HepG2 (cell line): Measurements from ENCODE around the gene PLXNB2. TPM values are rescaled to one million over a fixed set of nuclear protein-coding genes. Genes with fewer than 3 reads are reported as not detected.

ENCODE experiments used
- ATAC-seq: fragments of 200-7000 bp; cut with Tn5 transposase; 3 replicates; pipeline ENCODE4 v1.9.1; 2020; ENCODE audit warnings: mild to moderate bottlenecking, moderate library complexity
- BruUV-seq: library from RNA; stranded (reverse); fragments of 400-500 nt; replicated peaks from 2 replicates; lab custom pipeline; 2021; lab: Mats Ljungman, UMichigan
- CTCF ChIA-PET: fragments of 300-600 bp; formaldehyde crosslinking; extraction: SDS; loops from one replicate; lab custom pipeline; 2021; ENCODE audit warnings: low total read pairs, inconsistent platforms, low intra/inter-chr PET ratio; lab: Yijun Ruan, JAX
- POLR2A ChIA-PET: fragments of 350-600 bp; sonication (Branson Sonifier 250); formaldehyde crosslinking; loops from one replicate; lab custom pipeline; 2020; ENCODE audit warnings: antibody characterized with exemption, inconsistent platforms; lab: Yijun Ruan, JAX
- DNase-seq: peaks from one replicate; pipeline ENCODE4 v3.0.0-alpha.2; 2015; ENCODE audit warnings: low spot score
- FAIRE-seq: peaks from 3 replicates; lab custom pipeline; 2011; peaks lifted over from hg19 to GRCh38; lab: Jason Lieb, UNC
- H2AFZ ChIP-seq: one replicate; pipeline ENCODE4 v1.6.1; 2011; ENCODE audit warnings: low read length, inconsistent platforms
- H3K27ac ChIP-seq: fragments of 300-600 bp; 3 replicates; pipeline ENCODE4 v1.8.0; 2011; ENCODE audit warnings: mixed run types, mild to moderate bottlenecking, mixed read lengths, low read length, inconsistent platforms; ENCODE audit not compliant: insufficient read depth; ENCODE audit errors: extremely low read length
- H3K27me3 ChIP-seq, 2 experiments: fragments of 200-600 bp in 1 of 2; 2 replicates in 1 of 2; 3 replicates in 1 of 2; pipeline versions ENCODE4 v1.6.0 to v1.8.0; 2011; ENCODE audit warnings: low read length in 2 of 2, mild to moderate bottlenecking in 2 of 2, moderate library complexity in 2 of 2, inconsistent platforms in 1 of 2; ENCODE audit not compliant: insufficient read depth in 2 of 2, control insufficient read depth in 1 of 2
- H3K36me3 ChIP-seq, 2 experiments: fragments of 200-600 bp in 1 of 2; replicated peaks in 1 of 2; 2 replicates in 1 of 2; 3 replicates in 1 of 2; pipeline versions ENCODE4 v1.5.1 to v1.8.0; 2011; ENCODE audit warnings: low read length in 2 of 2, inconsistent platforms in 1 of 2; ENCODE audit not compliant: insufficient read depth in 2 of 2, control insufficient read depth in 1 of 2
- H3K4me1 ChIP-seq: 2 replicates; pipeline ENCODE4 v1.5.1; 2012; ENCODE audit warnings: low read length, inconsistent platforms; ENCODE audit not compliant: insufficient read depth
- H3K4me2 ChIP-seq: 2 replicates; pipeline ENCODE4 v1.6.0; 2011; ENCODE audit warnings: low read depth, low read length, inconsistent platforms
- H3K4me3 ChIP-seq, 3 experiments: fragments of 200-600 bp in 1 of 3; sonication (generic), shearing (Covaris generic) in 1 of 3; replicated peaks in 1 of 3; 2 replicates each; pipeline ENCODE4 v1.5.1; 2011 to 2016; ENCODE audit warnings: low read length in 3 of 3, inconsistent platforms in 2 of 3, low read depth in 2 of 3, mild to moderate bottlenecking in 2 of 3, control low read depth in 1 of 3, mixed read lengths in 1 of 3; ENCODE audit not compliant: insufficient read depth in 1 of 3
- H3K79me2 ChIP-seq: one replicate; pipeline ENCODE4 v1.6.1; 2011; ENCODE audit warnings: low read length, inconsistent platforms; ENCODE audit not compliant: insufficient read depth
- H3K9ac ChIP-seq: 2 replicates; pipeline ENCODE4 v1.6.0; 2011; ENCODE audit warnings: mild to moderate bottlenecking, low read depth, low read length, inconsistent platforms; ENCODE audit not compliant: insufficient read depth
- H3K9me3 ChIP-seq: 2 replicates; pipeline ENCODE4 v1.5.1; 2012; ENCODE audit warnings: mild to moderate bottlenecking, low read length
- H4K20me1 ChIP-seq: 2 replicates; pipeline ENCODE4 v1.6.0; 2011; ENCODE audit warnings: inconsistent platforms, mild to moderate bottlenecking, low read length, moderate library complexity; ENCODE audit not compliant: insufficient read depth
- DNMT1 ChIP-seq: sonication (generic); formaldehyde crosslinking; IDR thresholded peaks from 2 replicates; pipeline ENCODE4 v1.5.1; 2020; ENCODE audit warnings: mild to moderate bottlenecking, missing genetic modification reagents
- ETV5 ChIP-seq: IDR thresholded peaks from 2 replicates; pipeline ENCODE4 v1.6.1; 2018; ENCODE audit warnings: missing biosample characterization, missing genetic modification reagents, inconsistent platforms, borderline replicate concordance
- HNRNPUL1 ChIP-seq: fragments of 200-400 bp; formaldehyde crosslinking; IDR thresholded peaks from 2 replicates; pipeline ENCODE4 v1.6.1; 2017; ENCODE audit warnings: low read depth, mild to moderate bottlenecking, low read length, moderate library complexity
- KDM5A ChIP-seq: fragments of 200-600 bp; sonication (generic); IDR thresholded peaks from 2 replicates; pipeline ENCODE4 v1.7.0; 2018; ENCODE audit warnings: antibody characterized with exemption, mild to moderate bottlenecking, low read length, borderline replicate concordance
- MXD4 ChIP-seq: IDR thresholded peaks from 2 replicates; pipeline ENCODE4 v1.6.1; 2016; ENCODE audit warnings: mild to moderate bottlenecking, missing biosample characterization, missing genetic modification reagents
- NFYB ChIP-seq: sonication (generic); formaldehyde crosslinking; IDR thresholded peaks from 2 replicates; pipeline ENCODE4 v1.4.0; 2020; ENCODE audit warnings: missing genetic modification reagents
- SOX5 ChIP-seq: IDR thresholded peaks from 2 replicates; pipeline ENCODE4 v1.6.1; 2016; ENCODE audit warnings: borderline replicate concordance
- ZNF788 ChIP-seq: sonication (generic); formaldehyde crosslinking; IDR thresholded peaks from 2 replicates; pipeline ENCODE4 v1.5.0; 2020; ENCODE audit warnings: mild to moderate bottlenecking, missing genetic modification reagents, borderline replicate concordance
- ZNF841 ChIP-seq: sonication (generic); formaldehyde crosslinking; IDR thresholded peaks from 2 replicates; pipeline ENCODE4 v1.8.1; 2023; ENCODE audit warnings: missing genetic modification reagents, borderline replicate concordance
- WGBS: methylation state at CpG from one replicate; pipeline ENCODE4 v1.1.6; 2017; ENCODE audit warnings: low lambda C conversion rate; 5-methylcytosine and 5-hydroxymethylcytosine counted together
- in situ Hi-C: cut with HindIII; loops from 2 replicates; pipeline ENCODE4 v1.10.0; 2017; ENCODE audit warnings: low pct_unique_long_range_greater_than_20kb; ENCODE audit not compliant: extremely low pct_ligation_motif_present
- intact Hi-C: fragments of 100-400 bp; cut with micrococcal nuclease; formaldehyde crosslinking; loops from one replicate; pipeline ENCODE4 v1.10.0; 2022; ENCODE audit not compliant: unreplicated experiment
- polyA plus RNA-seq, 8 experiments: library from polyadenylated mRNA; depleted of rRNA in 3 of 8; stranded (reverse) in 7 of 8; unstranded in 1 of 8; fragments of >200 nt; fragmentation: Illumina TruSeq in 4 of 8; extraction: Trizol in 4 of 8; gene quantifications; 2 replicates each; pipeline versions ENCODE4 v1.2.1 to v1.2.3, GENCODE V29; 2011 to 2016; ENCODE audit warnings: low read depth in 4 of 8, missing spikeins in 1 of 8, mixed read lengths in 1 of 8; ENCODE audit not compliant: insufficient read depth in 1 of 8
- total RNA-seq, 5 experiments: library from RNA; depleted of rRNA; stranded (reverse); fragments of >200 nt; fragmentation: Illumina TruSeq; extraction: Trizol; gene quantifications; 2 replicates each; pipeline ENCODE4 v1.2.3, GENCODE V29; 2016; ENCODE audit warnings: low read depth in 1 of 5
- TF ChIP-seq, protein P1 (sequence below): sonication (generic); formaldehyde crosslinking; IDR thresholded peaks from 2 replicates; pipeline ENCODE4 v1.5.1; 2020; ENCODE audit warnings: mild to moderate bottlenecking, moderate library complexity, missing genetic modification reagents
- TF ChIP-seq, protein P2 (sequence below): sonication (generic); formaldehyde crosslinking; conservative IDR thresholded peaks from 2 replicates; pipeline ENCODE4 v1.4.0; 2020; ENCODE audit warnings: missing genetic modification reagents
- TF ChIP-seq, protein P3 (sequence below): sonication (generic); formaldehyde crosslinking; IDR thresholded peaks from 2 replicates; pipeline ENCODE4 v1.5.0; 2020; ENCODE audit warnings: mild to moderate bottlenecking, missing genetic modification reagents, borderline replicate concordance
- TF ChIP-seq, protein P4 (sequence below): sonication (generic); formaldehyde crosslinking; IDR thresholded peaks from 2 replicates; pipeline ENCODE4 v1.5.0; 2020; ENCODE audit warnings: mild to moderate bottlenecking, low read depth, missing genetic modification reagents, borderline replicate concordance
- TF ChIP-seq, protein P5 (sequence below): sonication (generic); formaldehyde crosslinking; IDR thresholded peaks from 2 replicates; pipeline ENCODE4 v1.5.1; 2020; ENCODE audit warnings: missing genetic modification reagents, mild to moderate bottlenecking, borderline replicate concordance

Gene PLXNB2
- total and polyA plus RNA-seq, 2 of the 13 experiments (the other 11 are each of a cell fraction or from before 2014, with no cell fraction given), result 32.6 to 68.9 TPM

DNA sequence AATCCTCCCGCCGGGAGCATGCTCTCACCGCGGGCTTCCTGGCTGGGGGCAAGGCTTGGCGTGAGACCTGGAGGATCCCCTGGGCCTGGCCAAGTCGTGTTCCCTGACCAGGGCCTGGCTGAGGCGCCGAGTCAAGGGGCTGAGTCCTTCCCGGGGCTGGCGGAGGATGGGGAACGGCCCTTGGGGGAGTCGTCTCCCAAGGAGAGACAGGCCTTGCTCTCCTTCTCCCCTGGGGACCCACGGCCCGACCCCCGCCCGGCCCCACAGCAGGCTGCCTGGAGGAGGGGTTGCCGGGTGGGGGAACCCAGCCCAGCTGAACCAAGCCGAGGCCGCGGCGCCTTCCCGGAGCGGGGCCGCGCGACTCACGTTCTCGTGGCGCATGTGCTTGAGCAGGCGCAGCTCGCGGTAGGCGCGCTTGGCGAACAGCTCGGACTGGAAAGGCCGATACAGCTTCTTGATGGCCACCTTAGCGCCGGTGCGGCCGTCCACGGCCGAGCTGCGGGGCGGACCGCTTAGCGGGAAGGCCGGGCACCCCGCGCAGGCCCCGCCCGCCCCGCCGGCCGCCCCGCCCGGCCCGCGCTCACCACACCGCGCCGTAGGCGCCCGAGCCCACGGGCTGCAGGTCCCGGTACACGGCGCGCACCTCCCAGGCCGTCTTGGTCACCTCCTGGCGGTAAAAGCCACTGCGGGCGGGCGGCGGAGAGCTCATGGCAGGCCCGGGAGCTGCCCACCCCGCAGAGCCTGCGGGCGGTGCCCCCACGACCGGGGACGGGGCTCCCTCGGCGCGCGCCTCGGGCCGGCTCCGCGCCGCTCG, 46.4 kb downstream of the PLXNB2 start:
- peak overlapping the region; percentile 61 for H3K9ac ChIP-seq
- H4K20me1 ChIP-seq, result no peaks in the 10 kb centered on the region
- H3K9me3 ChIP-seq, result no peaks in the 10 kb centered on the region
- in situ Hi-C loops, result no loop called here
- DNase-seq, result no peak
- peak overlapping the region; percentile 80 for H3K4me2 ChIP-seq
- no peak overlapping the region for H3K27ac ChIP-seq
- H3K36me3 ChIP-seq, result no peaks in the 10 kb centered on the region
- POLR2A ChIA-PET, result interaction anchor here (0.8 to 2.4 kb wide), 7 partner anchors 8 to 46 kb away, joined by 3 to 10 read pairs (median 5); partner anchors contain the start of genes HDAC10 and PLXNB2
- FAIRE-seq, result no peak
- no peak overlapping the region for H2AFZ ChIP-seq
- 0% methylated on average over 1 of the region's 92 CpGs for WGBS
- H3K4me1 ChIP-seq, result peaks cover 43% of the 10 kb centered on the region
- intact Hi-C loops, result no loop called here
- peak; percentile 8 for ATAC-seq
- H3K27me3 ChIP-seq, result peaks cover 10 to 27% of the 10 kb centered on the region in 2 experiments; a peak in 4 of 5 replicates
- no peaks in the 10 kb centered on the region for H3K79me2 ChIP-seq
- CTCF ChIA-PET, result interaction anchor here (1.0 kb wide), 1 partner anchor 15 kb away, joined by 3 read pairs; no protein-coding TSS in a partner anchor
- H3K4me3 ChIP-seq, result peak overlapping the region; percentile 54 to 74 (median 71); a peak in 5 of 6 replicates
- BruUV-seq, result no TSS peak
- TF ChIP-seq, protein P1, sequence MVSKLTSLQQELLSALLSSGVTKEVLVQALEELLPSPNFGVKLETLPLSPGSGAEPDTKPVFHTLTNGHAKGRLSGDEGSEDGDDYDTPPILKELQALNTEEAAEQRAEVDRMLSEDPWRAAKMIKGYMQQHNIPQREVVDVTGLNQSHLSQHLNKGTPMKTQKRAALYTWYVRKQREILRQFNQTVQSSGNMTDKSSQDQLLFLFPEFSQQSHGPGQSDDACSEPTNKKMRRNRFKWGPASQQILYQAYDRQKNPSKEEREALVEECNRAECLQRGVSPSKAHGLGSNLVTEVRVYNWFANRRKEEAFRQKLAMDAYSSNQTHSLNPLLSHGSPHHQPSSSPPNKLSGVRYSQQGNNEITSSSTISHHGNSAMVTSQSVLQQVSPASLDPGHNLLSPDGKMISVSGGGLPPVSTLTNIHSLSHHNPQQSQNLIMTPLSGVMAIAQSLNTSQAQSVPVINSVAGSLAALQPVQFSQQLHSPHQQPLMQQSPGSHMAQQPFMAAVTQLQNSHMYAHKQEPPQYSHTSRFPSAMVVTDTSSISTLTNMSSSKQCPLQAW (CRISPR knock-in tag), result 0 out of 2 replicates have a peak, but pooled peaks have one; percentile 33
- no peak for TF ChIP-seq ZNF841
- TF ChIP-seq DNMT1 (CRISPR knock-in tag), result no peak
- no peak for TF ChIP-seq HNRNPUL1
- no peak for TF ChIP-seq SOX5 (CRISPR knock-in tag)
- TF ChIP-seq, protein P2, sequence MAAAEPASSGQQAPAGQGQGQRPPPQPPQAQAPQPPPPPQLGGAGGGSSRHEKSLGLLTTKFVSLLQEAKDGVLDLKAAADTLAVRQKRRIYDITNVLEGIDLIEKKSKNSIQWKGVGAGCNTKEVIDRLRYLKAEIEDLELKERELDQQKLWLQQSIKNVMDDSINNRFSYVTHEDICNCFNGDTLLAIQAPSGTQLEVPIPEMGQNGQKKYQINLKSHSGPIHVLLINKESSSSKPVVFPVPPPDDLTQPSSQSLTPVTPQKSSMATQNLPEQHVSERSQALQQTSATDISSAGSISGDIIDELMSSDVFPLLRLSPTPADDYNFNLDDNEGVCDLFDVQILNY (CRISPR knock-in tag), result 0 out of 2 replicates have a peak, but pooled peaks have one; percentile 25
- TF ChIP-seq, protein P3, sequence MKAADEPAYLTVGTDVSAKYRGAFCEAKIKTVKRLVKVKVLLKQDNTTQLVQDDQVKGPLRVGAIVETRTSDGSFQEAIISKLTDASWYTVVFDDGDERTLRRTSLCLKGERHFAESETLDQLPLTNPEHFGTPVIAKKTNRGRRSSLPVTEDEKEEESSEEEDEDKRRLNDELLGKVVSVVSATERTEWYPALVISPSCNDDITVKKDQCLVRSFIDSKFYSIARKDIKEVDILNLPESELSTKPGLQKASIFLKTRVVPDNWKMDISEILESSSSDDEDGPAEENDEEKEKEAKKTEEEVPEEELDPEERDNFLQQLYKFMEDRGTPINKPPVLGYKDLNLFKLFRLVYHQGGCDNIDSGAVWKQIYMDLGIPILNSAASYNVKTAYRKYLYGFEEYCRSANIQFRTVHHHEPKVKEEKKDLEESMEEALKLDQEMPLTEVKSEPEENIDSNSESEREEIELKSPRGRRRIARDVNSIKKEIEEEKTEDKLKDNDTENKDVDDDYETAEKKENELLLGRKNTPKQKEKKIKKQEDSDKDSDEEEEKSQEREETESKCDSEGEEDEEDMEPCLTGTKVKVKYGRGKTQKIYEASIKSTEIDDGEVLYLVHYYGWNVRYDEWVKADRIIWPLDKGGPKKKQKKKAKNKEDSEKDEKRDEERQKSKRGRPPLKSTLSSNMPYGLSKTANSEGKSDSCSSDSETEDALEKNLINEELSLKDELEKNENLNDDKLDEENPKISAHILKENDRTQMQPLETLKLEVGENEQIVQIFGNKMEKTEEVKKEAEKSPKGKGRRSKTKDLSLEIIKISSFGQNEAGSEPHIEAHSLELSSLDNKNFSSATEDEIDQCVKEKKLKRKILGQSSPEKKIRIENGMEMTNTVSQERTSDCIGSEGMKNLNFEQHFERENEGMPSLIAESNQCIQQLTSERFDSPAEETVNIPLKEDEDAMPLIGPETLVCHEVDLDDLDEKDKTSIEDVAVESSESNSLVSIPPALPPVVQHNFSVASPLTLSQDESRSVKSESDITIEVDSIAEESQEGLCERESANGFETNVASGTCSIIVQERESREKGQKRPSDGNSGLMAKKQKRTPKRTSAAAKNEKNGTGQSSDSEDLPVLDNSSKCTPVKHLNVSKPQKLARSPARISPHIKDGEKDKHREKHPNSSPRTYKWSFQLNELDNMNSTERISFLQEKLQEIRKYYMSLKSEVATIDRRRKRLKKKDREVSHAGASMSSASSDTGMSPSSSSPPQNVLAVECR (CRISPR knock-in tag), result peak; percentile 53
- TF ChIP-seq, protein P4, sequence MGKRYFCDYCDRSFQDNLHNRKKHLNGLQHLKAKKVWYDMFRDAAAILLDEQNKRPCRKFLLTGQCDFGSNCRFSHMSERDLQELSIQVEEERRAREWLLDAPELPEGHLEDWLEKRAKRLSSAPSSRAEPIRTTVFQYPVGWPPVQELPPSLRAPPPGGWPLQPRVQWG (CRISPR knock-in tag), result no peak
- TF ChIP-seq KDM5A, result no peak
- TF ChIP-seq MXD4 (CRISPR knock-in tag), result peak; percentile 76
- no peak for TF ChIP-seq ZNF788
- 0 out of 2 replicates have a peak, but pooled peaks have one; percentile 14 for TF ChIP-seq ETV5 (CRISPR knock-in tag)
- TF ChIP-seq, protein P5, sequence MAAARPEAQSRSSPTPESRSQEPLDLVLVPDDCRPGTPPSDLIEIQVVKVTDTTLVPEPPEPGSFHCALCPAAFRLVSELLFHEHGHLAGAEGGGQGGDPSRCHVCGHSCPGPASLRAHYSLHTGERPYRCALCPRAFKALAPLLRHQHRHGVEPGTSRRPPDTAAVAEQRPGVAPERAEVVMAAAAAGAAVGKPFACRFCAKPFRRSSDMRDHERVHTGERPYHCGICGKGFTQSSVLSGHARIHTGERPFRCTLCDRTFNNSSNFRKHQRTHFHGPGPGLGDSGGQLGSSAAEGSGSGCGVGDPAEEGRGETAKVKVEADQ (CRISPR knock-in tag), result no peak; the same call in 1 of the 2 replicates
- TF ChIP-seq NFYB, result no peak
